Peyer's patch (tissue), 4 donors: ENCODE measurements around the gene ISY1. TPM values are rescaled to one million over a fixed set of nuclear protein-coding genes. Genes with fewer than 3 reads are reported as not detected.

Source experiments
- DNase-seq, 3 donors: peaks; one replicate each; pipeline ENCODE4 v3.0.0-alpha.2; 2017 to 2019
- H3K27ac ChIP-seq, 4 donors: fragments of 200-600 bp; sonication (generic); one replicate each; pipeline ENCODE4 v1.5.1; 2016 to 2019
- H3K27me3 ChIP-seq, 2 donors: fragments of 200-600 bp; sonication (generic); one replicate each; pipeline ENCODE4 v1.5.1; 2019
- H3K36me3 ChIP-seq, 3 donors: fragments of 200-600 bp; sonication (generic); one replicate each; pipeline ENCODE4 v1.5.1; 2016 to 2019
- H3K4me1 ChIP-seq, 4 donors: fragments of 200-600 bp; sonication (generic); one replicate each; pipeline ENCODE4 v1.5.1; 2016 to 2019
- H3K4me3 ChIP-seq, 4 donors: fragments of 200-600 bp; sonication (generic); 1 replicate in 3 of 4; 2 replicates in 1 of 4; pipeline ENCODE4 v1.5.1; 2016 to 2019; ENCODE audit warnings: mild to moderate bottlenecking in 1 of 4
- H3K9me3 ChIP-seq, 4 donors: fragments of 200-600 bp; sonication (generic); one replicate each; pipeline ENCODE4 v1.5.1; 2016 to 2019; ENCODE audit warnings: mild to moderate bottlenecking in 1 of 4
- CTCF ChIP-seq, 6 experiments: fragments of 450-650 bp in 4 of 6; fragments of 200-600 bp in 2 of 6; sonication (generic) in 1 of 6; IDR thresholded peaks; one replicate each; pipeline ENCODE4 v1.5.1; 2017 to 2019; ENCODE audit warnings: antibody characterized with exemption in 6 of 6, mild to moderate bottlenecking in 3 of 6, moderate library complexity in 1 of 6
- POLR2A ChIP-seq, 2 donors: fragments of 450-650 bp; IDR thresholded peaks; one replicate each; pipeline ENCODE4 v1.5.1; 2017; ENCODE audit warnings: antibody characterized with exemption in 2 of 2, mild to moderate bottlenecking in 2 of 2, moderate library complexity in 2 of 2
- total RNA-seq, 4 donors: library from RNA; depleted of rRNA; stranded (reverse); fragments of >200 nt; gene quantifications; one replicate each; pipeline ENCODE4 v1.1.0, GENCODE V29; 2016

The ISY1 gene
- total RNA-seq, 4 donors from 2014 or later: 11.1 to 24.9 (median 18.2) TPM

GRCh38 chr3:129184396-129184657 is 23.5 kb upstream of the ISY1 start:
- Histone ChIP-seq H3K36me3 (no peaks in the 10 kb centered on the region), H3K27me3 (no peaks in the 10 kb centered on the region), H3K27ac (peak overlapping the region; percentile 97 to 98 (median 98)), H3K4me1 (peaks cover 0 to 31% (median 20%) of the 10 kb centered on the region in 4 donors), H3K4me3 (peak overlapping the region; percentile 71 to 94 (median 84)), H3K9me3 (no peaks in the 10 kb centered on the region)
- DNase-seq: no peak
- TF ChIP-seq CTCF (IDR thresholded peaks at IDR 0.05) (no peak), POLR2A (IDR thresholded peaks at IDR 0.05) (no peak)

- Histone ChIP-seq H3K27ac (peak within 1 kb of the TSS; percentile 97 to 98 (median 98)), H3K36me3 (peaks cover 0 to 4% (median 0%) of the 10 kb centered on the region in 3 donors), H3K4me3 (peak within 1 kb of the TSS; percentile 71 to 94 (median 84)), H3K9me3 (no peaks in the 10 kb centered on the region), H3K27me3 (no peaks in the 10 kb centered on the region), H3K4me1 (peaks cover under 1 to 37% (median 25%) of the 10 kb centered on the region in 4 donors)
- TF ChIP-seq POLR2A (IDR thresholded peaks at IDR 0.05) (peak; percentile 96 to 97), CTCF (IDR thresholded peaks at IDR 0.05) (peak in 1 of 6 experiments; percentile 16)
- DNase-seq: peak; percentile 91 to 97 (median 96)
These were observed 22.9 kb upstream of the ISY1 start, which contains the start of gene CNBP for GRCh38 chr3:129183569-129184395. Gene CNBP, minus strand, starts transcription at chr3:129183896. Its CDS starts 12,139 bp downstream, at chr3:129171757.

GRCh38 chr3:129182390-129183185 is 21.7 kb upstream of the ISY1 start:
- Histone ChIP-seq H3K27ac (peak overlapping the region; percentile 97 to 98 (median 98)), H3K9me3 (no peaks in the 10 kb centered on the region), H3K36me3 (peaks cover 0 to 12% (median 0%) of the 10 kb centered on the region in 3 donors), H3K4me3 (peak overlapping the region; percentile 71 to 94 (median 84)), H3K4me1 (peaks cover 4 to 49% (median 28%) of the 10 kb centered on the region in 4 donors), H3K27me3 (no peaks in the 10 kb centered on the region)
- DNase-seq: no peak
- TF ChIP-seq POLR2A (IDR thresholded peaks at IDR 0.05) (no peak), CTCF (IDR thresholded peaks at IDR 0.05) (no peak)

GRCh38 chr3:129181819-129182218 is 21.0 kb upstream of the ISY1 start:
- DNase-seq: no peak
- H3K36me3 ChIP-seq: peaks cover 0 to 16% (median 0%) of the 10 kb centered on the region in 3 donors
- peak overlapping the region; percentile 97 to 98 (median 98) for H3K27ac ChIP-seq
- H3K27me3 ChIP-seq: no peaks in the 10 kb centered on the region
- peak overlapping the region; percentile 71 to 94 (median 84) for H3K4me3 ChIP-seq
- H3K4me1 ChIP-seq: peaks cover 4 to 56% (median 28%) of the 10 kb centered on the region in 4 donors
- no peaks in the 10 kb centered on the region for H3K9me3 ChIP-seq
- no peak for TF ChIP-seq POLR2A (IDR thresholded peaks at IDR 0.05)
- TF ChIP-seq CTCF (IDR thresholded peaks at IDR 0.05): no peak

- Histone ChIP-seq H3K27ac (peak overlapping the region in 3 of 4 donors; percentile 33 to 74 (median 54)), H3K27me3 (no peaks in the 10 kb centered on the region), H3K9me3 (no peaks in the 10 kb centered on the region), H3K4me3 (peak overlapping the region in 2 of 4 donors; percentile 45 to 71), H3K36me3 (peaks cover 0 to 19% (median 0%) of the 10 kb centered on the region in 3 donors), H3K4me1 (peaks cover 4 to 66% (median 28%) of the 10 kb centered on the region in 4 donors)
- TF ChIP-seq POLR2A (IDR thresholded peaks at IDR 0.05) (no peak), CTCF (IDR thresholded peaks at IDR 0.05) (no peak)
- DNase-seq: no peak
These were observed 19.6 kb upstream of the ISY1 start for GRCh38 chr3:129180461-129180860.
